HG02870 (cell line): ENCODE results near the gene AHRR.
"Not testable (repeated sequence)": the region's sequence is repeated elsewhere in the genome, so short reads cannot be mapped to it uniquely, and the experiment has no call there.

Source experiments
- ATAC-seq: cut with Tn5 transposase; IDR thresholded peaks from one replicate; pipeline ENCODE4 v1.9.1; 2021; ENCODE audit warnings: mild to moderate bottlenecking, moderate library complexity; ENCODE audit not compliant: unreplicated experiment

AHRR gene

DNA sequence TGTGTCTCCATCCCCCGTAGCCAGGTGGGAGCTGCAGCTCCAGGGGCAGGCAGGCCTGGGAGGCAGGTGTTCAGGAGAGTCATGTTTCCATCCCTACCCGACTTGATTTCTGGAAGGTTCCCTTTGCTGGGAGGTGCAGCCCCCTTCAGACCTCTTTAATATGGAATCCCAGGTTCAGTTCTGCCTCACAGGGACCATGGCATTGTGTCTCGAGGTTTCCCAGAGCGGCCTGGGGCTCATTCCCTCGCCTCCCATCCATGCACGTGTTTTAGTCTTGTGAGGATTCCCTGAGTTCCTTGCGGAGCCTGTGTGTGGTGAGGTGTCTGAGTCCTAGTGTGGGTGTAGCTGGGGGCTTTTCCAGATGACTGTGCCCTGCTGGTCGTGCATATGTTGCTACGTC is 16.5 kb upstream of the AHRR start:
- ATAC-seq = no peak

DNA sequence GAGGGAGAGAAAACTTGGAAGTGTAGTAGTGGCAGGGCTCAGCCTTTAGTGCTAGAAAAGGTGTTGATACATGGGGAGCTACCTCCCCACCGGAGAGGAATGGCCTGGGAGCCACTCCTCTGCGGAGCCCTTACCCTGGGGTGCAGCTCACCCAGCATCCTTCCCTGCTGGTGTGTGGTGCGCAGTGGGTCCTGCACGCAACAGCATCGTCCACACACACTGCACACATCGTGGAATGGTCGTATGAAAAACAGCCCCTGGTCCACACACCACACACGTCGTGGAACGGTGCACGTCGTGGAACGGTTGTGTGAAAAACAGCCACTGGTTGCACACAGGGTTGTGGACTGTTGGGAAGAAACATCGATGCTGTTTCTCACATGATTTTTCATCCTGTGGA is 16.1 kb upstream of the AHRR start:
- no peak for ATAC-seq

DNA sequence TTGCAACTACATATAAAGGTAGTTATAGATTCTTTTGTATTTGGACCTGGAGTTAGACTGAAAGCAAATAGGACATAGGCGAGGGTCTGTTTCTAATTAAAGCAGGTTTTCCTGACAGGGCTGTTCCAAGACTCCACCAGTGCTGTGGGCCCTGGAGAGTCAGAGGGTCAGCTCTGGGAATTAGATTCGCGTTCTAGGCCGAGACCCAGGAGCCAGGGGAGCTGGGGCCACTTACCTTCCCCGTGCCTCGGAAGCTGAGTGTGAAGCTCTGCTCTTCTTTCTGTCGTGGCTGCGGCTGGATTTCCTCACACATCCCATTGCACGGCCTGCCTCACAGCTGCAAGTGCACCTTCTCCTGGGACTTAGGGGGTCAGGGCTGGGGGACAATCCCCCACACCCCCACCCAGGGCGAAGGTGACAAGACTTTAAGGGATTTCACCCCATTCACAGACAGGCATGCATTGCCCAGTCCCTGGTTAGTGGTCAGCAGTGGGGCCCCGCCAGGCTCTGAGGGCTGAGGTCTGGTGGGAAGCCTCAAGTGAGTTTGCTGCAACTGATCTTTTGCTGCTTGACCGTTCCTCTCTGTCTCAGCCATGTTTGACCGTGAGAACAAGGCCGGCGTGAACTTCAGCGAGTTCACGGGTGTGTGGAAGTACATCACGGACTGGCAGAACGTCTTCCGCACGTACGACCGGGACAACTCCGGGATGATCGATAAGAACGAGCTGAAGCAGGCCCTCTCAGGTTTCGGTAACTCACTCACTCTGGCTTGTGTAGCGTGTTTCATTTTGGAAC is 15.3 kb upstream of the AHRR start:
- ATAC-seq = no peak

DNA sequence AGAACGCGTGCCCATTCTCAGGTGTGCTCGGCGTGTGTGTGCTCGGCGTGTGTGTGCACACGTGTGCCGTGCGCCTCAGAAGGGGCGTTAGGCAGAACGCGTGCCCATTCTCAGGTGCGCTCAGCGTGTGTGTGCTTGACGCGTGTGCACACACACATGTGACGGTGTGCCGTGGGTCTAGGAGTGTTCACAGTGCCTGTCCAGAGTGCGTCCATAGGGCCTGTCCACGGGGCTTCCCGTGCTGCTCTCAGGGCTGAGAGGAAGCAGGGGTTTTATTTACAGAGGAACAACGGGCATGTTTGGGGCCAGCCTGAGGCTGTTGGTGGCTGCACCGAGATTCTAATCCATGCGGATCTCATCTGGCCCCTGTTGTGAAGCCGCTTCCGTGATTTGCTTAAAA is 14.2 kb upstream of the AHRR start:
- ATAC-seq = no peak

DNA sequence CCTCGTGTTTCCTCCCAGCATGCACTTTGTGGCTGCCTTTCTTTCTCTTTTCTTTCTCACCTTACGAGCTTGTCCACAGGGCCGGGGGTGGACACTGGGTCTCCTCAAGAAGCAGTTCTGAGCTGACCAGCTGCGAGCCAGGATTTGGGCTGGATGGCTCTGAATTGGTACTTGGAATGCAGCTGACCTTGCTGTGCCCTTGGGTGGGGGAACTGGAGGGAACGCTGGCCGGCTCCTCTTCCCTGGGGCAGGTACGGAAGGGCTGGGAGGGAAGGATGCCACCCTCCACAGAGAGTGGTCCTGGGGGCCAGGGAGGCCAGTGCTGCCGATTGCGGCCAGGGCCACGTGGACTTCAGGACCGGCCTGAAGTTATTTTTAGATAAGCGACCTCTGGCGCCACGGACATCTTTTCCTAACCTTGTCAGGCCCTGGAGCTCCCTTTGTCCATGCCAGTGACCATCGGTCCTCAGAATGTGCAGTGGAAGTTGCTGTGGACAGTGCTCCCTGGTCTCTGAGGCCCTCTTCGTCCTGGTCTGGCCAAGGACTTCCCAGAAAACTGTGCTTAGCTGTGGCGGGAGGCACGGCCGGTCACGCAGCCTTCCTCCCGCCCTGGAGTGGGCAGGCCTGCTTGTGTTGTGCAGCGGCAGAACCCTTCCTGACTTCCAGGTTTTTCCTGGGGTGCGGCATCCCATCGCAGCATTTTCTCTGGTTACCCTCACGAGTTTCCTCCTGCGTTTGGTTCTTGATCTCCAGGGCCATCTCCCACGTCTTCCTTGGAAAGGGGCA is 13.5 kb upstream of the AHRR start:
- no peak for ATAC-seq

DNA sequence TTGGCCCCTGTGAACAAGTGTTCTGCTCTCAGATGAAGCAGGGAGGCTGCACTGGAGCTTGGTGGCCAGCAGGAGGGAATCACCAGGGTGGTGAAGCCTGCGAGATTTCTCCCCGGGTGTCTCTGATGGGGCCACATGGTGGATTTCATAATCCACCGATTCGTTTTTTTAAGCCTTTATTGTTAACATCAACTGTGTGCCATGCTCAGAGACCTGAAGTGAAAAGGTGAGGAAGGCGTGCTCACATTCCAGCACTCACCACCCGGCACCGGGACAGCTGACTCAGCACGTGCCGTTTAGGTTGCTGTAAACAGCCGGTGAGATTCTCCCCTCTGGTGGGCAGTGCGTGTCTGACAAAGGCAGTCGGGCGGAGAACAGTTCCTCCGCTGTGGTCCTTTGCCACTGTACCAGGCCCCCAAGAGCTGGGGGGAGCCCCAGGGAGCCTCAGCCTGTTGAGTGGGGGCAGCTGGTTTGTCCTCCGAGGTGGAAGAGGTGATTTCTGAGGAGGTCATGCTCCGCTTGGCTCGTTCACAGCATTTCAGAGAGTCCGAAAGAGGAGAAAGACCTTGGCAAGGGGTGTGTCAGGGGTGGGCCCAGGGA is 12.7 kb upstream of the AHRR start:
- ATAC-seq = no peak

DNA sequence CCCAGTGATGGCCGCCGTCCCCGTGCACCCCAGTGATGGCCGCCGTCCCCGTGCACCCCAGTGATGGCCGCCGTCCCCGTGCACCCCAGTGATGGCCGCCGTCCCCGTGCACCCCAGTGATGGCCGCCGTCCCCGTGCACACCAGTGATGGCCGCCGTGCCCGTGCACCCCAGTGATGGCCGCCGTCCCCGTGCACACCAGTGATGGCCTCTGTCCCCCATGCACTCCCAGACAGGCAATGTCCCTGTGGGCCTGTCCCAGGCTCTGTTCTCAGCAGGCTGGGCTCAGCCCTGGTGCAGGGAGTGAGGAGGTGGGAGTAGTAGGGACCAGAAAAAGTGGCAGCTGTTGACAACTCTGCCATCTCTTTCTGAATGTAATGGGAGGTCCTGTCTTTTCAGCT is 11.7 kb upstream of the AHRR start:
- ATAC-seq = not testable (repeated sequence)

DNA sequence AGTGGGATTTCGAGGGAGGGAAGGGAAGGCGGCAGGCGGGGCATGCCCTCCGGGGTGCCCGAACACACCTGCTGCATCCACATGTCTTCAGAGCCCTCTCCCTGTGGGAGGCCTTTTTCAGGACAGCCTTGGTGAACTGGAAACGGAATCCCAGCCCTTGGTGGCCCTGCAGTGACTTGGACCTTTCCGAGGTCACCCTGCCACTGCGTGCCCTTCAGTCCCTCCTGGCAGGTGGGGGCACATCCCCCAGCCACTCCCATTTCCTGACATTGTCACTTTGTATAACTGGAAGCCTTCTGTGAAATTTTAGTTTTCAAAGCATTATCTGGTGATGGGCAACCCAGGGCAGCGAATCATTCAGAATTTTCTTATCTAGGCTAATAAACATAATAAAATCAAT is 11.0 kb upstream of the AHRR start:
- ATAC-seq = no peak

DNA sequence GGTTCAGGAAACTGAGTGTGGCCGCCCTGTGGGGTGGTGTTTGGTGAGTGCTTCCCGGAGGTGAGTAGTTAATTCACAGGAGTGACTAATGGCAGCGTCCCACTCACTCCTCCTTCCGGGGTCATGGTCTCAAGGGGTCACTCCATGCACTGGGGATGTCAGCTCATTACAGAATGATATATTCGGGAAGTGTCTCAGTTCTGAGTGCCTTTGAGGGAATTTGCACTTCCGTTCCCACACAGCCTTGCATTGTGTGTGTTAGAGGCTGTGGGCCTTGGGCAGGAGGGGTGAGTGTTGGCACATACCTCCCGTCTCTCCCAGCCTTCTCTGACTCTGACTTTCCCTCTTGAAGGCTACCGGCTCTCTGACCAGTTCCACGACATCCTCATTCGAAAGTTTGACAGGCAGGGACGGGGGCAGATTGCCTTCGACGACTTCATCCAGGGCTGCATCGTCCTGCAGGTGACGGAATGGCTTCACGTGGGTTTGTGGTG is 10.5 kb upstream of the AHRR start:
- no peak for ATAC-seq

DNA sequence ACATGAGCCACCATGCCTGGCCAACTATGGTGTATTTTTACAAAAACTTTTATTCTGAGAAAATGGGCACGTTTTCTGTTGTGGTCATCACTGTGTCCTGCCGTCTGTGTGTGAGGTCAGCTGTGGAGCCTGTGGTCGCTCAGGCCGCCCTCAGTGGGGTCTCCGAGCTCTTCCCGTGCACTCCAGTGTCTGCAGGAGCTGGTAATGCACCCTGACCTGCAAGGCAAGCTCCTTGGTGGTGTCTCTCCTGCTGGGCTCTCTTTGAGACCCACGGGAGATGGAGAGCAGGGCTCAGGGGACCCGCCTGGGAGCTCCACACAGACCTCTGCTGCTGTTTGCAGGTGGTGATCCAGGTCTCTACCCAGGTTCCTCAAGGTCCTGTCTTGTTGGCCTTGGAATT is 9.6 kb upstream of the AHRR start:
- no peak for ATAC-seq

DNA sequence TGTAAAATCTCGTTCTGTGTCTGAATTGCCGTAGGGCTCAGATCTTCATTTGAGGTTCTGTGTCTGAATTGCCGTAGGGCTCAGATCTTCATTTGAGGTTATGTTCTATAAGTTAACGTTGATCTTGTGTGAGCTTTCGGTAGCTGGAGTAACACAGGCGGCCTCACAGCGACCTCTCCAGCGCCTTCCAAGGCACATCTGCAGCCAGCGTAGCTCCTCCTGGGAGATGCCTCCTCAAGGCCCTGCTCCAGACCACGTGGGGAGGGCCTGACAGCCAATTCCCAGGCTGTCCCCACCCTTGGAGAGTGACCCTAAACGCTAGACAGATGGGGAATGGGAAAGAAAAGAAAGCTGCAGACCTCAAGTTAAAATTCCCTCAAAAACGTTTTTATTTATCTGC is 8.7 kb upstream of the AHRR start:
- ATAC-seq = no peak

DNA sequence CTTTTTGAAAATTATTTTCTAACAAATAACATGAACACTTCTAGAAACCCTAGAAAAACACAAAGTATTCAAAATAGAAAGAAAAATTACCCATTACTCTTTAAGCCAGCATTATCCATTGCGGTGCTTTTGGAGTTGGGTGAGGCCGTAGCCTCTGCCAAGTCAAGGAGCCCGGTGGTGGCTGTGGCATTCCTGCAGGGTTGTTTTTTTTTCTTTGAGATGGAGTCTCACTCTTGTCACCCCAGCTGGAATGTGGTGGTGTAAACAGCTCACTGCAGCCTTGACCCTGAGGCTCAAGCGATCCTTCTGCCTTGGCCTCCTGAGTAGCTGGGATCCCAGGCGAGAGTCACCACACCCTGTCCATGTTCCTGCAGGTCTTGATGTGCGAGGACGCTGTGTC is 8.2 kb upstream of the AHRR start:
- ATAC-seq = no peak

DNA sequence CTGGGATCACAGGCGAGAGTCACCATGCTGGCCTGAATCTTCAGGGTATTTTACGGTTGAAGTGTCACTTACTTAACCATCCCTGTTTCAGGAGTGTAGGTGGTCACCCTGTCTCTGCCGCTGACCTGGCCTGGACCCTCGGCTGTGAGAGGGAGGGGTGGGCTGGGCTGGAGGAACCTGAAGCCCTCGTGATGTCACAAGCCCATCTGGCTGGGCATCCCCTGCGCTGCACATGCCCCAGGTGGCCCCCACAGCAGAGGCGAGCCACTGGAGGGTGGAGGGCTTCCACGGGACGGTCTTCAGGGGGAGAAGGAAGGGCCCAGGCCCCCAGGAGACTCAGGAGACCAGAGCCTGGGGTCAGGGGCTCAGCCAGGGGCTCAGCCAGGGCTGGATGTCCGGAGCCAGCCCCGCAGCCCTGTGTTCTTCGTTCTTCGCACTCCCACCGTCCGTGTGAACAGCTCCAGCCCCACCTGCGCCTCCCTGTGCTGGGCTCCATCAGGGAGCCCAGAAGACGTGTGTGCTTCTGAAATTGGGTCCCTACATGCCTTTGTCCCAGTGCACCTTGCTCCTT is 7.6 kb upstream of the AHRR start:
- ATAC-seq = no peak

DNA sequence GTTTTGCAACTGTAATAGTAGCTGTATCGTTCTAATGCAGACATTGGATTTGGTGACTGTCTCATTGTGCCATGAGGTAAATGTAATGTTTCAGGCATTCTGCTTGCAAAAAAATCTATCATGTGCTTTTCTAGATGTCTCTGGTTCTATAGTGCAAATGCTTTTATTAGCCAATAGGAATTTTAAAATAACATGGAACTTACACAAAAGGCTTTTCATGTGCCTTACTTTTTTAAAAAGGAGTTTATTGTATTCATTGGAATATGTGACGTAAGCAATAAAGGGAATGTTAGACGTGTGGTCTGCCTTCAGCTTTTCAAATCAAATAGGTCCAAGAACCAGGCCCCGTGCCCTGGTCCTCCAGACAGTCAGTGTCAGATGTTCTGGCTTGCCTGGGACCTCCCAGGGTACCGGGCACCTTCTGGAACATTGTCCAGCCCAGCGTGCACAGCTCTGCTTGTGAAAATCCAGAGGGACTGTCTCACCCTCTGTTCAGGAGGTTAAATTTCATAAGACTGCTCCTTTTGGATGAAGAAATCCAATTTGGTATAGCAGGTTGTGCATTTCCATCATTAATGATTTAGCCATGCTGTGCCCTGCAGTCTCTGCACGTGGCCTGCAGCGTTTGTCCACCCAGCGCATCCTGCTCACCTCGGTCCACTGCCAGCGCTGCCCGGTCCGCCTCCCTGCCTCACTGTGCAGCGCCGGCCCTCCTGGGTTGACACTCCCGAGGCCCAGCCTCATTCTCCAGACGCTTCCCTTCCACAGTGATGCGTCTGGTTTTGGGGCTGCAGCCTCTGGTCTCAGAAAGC is 6.6 kb upstream of the AHRR start:
- ATAC-seq = no peak

DNA sequence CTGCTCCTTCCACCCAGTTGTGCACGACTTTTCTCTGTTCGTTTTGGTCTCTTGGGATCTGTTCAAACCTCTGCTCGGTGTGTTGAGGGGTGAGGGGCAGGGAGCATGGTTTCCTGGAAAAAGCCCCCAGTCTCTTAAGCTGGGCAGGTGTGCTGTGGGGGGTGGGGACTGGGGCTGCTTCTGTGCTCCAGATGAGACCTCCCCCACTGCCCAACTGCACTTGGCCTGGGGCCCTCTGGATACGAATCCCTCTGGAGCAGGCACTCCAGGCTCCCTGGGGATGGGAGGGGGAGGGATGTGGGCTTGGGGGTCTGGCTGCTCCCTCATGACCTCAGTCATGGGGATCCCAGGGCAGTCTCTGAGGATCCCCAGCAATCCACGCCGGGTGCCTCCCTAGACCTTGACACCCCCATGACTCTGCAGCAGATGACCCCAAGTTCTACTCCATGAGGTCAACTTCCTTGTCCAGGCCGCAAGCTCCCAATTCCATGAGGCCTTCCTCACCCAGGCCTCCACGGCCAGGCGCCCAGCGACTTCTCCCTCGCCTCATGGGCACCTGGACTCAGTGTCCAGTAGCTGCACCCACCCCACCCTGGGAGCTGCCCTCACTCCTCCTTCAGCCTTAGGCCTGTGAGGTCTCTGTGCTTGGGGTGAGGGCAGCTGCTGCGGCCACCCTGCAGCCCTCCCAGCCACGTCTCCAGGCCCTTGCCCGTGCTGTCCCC is 5.9 kb upstream of the AHRR start:
- no peak for ATAC-seq

DNA sequence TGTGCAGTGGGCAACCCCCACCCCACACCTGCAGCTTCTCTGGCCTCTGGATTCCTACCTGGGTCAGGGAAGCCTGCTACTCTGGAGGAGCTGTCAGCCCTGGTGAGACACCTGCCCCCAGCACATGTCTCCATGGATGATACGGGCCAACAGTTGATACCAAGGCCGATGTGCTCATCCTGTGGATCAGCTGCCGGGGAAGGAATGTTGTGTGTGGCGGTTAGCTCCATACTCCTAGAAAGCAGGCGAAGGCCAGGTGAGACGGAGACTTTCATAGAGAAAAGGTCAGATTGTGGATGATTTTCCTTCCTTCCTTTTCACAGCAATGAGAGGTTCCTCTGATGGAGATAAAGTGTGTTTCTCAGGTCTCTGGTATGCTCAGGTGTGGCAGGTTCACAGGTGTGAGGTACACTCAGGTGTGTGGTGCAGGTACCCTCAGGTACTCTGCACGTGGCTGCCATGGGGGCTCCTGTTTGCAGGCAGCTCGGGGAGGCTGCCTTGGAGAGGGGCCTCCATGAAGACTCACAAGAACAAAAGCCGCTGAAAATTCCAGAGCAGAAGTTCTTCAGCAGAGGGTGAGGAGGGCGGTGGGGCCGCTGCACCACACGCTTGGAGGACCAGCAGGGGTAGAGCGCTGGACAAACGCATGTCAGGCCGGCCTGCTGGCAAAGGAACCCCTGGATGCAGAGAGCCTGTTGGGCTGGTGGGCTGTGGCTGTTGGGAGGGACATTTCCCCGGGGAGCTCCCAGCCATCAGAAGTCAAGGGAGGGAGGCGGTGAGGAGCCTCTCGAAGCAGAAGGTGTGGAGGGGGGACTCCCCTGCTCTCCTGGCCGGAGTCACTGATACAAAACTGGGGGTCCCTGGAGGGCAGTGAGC is 5.1 kb upstream of the AHRR start:
- peak; percentile 9 for ATAC-seq

DNA sequence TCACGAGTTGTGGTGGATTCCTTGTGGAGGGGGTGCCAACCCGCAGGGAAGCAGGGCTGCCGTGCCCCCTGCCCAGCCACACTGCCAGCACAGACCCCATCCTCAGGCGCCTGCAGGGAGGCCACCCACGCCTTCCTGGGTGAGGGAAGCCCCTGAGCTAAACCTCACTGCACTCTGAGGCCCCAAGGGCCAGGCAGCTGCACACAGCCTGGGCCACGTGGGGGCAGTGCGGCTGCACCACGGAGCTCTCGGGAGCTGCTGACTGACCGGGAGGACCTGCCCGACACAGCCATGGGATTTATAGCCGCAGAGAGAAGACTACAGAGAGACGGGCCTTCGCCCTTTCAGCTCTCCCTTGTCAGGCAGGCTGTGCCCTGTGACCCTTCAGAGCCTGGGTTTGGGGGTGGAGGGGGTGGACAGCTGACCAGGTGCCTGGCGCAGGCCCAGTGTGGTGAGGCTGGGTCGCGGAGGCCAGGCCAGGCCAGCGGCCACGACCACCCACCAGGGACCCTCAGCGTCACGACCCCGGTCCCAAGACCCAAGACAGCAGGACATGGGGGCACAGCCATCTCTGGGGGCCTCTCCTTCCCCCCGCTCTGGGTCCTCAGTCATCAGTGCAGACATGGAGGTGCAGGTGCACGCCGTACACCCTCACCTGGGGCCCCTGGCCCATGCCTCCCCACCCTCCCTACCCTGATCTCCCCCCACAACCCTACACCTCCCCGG is 4.3 kb upstream of the AHRR start:
- peak; percentile 69 for ATAC-seq

DNA sequence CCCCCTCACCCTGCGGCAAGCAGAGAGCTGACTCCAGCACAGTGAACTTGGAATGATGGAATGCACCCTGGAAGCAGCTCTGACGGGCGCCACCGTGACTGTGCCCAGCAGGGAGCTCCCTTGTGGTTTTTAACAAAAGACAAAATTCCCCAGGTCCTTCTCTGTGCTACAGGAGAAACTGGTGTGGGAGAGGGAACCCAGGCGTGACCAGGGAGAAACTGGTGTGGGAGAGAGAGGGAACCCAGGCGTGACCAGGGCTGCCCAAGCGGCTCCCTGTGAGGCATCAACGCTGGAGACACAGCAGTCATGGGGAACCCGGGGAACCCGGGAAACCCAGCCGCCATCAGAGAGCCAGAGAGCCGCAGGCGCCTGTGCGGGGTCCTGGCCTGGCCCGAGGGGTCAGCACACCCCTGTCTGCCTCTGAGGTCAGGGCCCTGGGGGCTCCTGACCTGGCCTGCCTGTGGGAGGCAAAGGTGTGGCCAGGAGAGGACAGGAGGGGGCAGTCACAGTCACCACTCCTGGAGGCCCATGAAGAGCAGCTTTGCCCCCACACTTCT is 3.1 kb upstream of the AHRR start:
- no peak for ATAC-seq
